Type B pancreatic cell (in vitro differentiated cells): ENCODE results near the gene PHF2. TPM values are rescaled to one million over a fixed set of nuclear protein-coding genes. Genes with fewer than 3 reads are reported as not detected.

Experiments
- DNase-seq: peaks from one replicate; pipeline ENCODE4 v3.0.0; 2021; ENCODE audit warnings: mixed read lengths; ENCODE audit not compliant: unreplicated experiment; ENCODE audit errors: extremely low spot score
- H3K27ac Mint-ChIP-seq: 2 replicates; pipeline ENCODE4 v1.8.0; 2021; ENCODE audit warnings: mild to moderate bottlenecking, mixed read lengths
- H3K27me3 Mint-ChIP-seq: 2 replicates; pipeline ENCODE4 v1.8.0; 2021; ENCODE audit warnings: mixed read lengths
- H3K36me3 Mint-ChIP-seq: 2 replicates; pipeline ENCODE4 v1.8.0; 2021; ENCODE audit warnings: mixed read lengths
- H3K4me1 Mint-ChIP-seq: one replicate; pipeline ENCODE4 v1.8.0; 2021; ENCODE audit warnings: mixed read lengths; ENCODE audit not compliant: unreplicated experiment
- H3K4me3 Mint-ChIP-seq: 2 replicates; pipeline ENCODE4 v1.8.0; 2021; ENCODE audit warnings: mild to moderate bottlenecking, mixed read lengths
- H3K9me3 Mint-ChIP-seq: 2 replicates; pipeline ENCODE4 v1.8.0; 2021; ENCODE audit warnings: mixed read lengths
- CTCF ChIP-seq: fragments of 200-600 bp; sonication (generic); conservative IDR thresholded peaks from 2 replicates; pipeline ENCODE4 v1.5.0; 2021; ENCODE audit warnings: antibody characterized with exemption, mild to moderate bottlenecking
- microRNA-seq: library from miRNA; unstranded; fragments of <30 nt; microRNA quantifications from one replicate; pipeline ENCODE4, GENCODE V29; 2020
- total RNA-seq: library from RNA; stranded (reverse); gene quantifications from 2 replicates; pipeline ENCODE4 v1.2.1, GENCODE V29; 2021; ENCODE audit warnings: low replicate concordance

The PHF2 gene
- total RNA-seq, 1 donor from 2014 or later = 34.7 TPM

GRCh38 chr9:93721417-93721965 is 145.1 kb downstream of the PHF2 start:
- Mint-ChIP-seq H3K9me3 (no peaks in the 10 kb centered on the region), H3K4me1 (no peaks in the 10 kb centered on the region), H3K27me3 (peaks cover 8% of the 10 kb centered on the region), H3K27ac (no peak overlapping the region), H3K4me3 (no peak overlapping the region), H3K36me3 (no peaks in the 10 kb centered on the region)
- TF ChIP-seq CTCF = no peak
- DNase-seq = no peak

- no peaks in the 10 kb centered on the region for H3K36me3 Mint-ChIP-seq
- H3K4me3 Mint-ChIP-seq = no peak overlapping the region
- H3K4me1 Mint-ChIP-seq = no peaks in the 10 kb centered on the region
- DNase-seq = no peak
- no peak overlapping the region for H3K27ac Mint-ChIP-seq
- H3K27me3 Mint-ChIP-seq = peaks cover 6% of the 10 kb centered on the region
- H3K9me3 Mint-ChIP-seq = no peaks in the 10 kb centered on the region
- no peak for TF ChIP-seq CTCF
Measured at GRCh38 chr9:93724852-93725251, 148.5 kb downstream of the PHF2 start.

GRCh38 chr9:93725382-93725781 is 149.0 kb downstream of the PHF2 start:
- Mint-ChIP-seq H3K9me3 (no peaks in the 10 kb centered on the region), H3K4me1 (no peaks in the 10 kb centered on the region), H3K27ac (no peak overlapping the region), H3K27me3 (peaks cover 6% of the 10 kb centered on the region), H3K36me3 (no peaks in the 10 kb centered on the region), H3K4me3 (no peak overlapping the region)
- no peak for DNase-seq
- no peak for TF ChIP-seq CTCF

- no peak for TF ChIP-seq CTCF
- H3K27me3 Mint-ChIP-seq = peaks cover 6% of the 10 kb centered on the region
- H3K9me3 Mint-ChIP-seq = no peaks in the 10 kb centered on the region
- no peak overlapping the region for H3K27ac Mint-ChIP-seq
- H3K4me1 Mint-ChIP-seq = no peaks in the 10 kb centered on the region
- no peak for DNase-seq
- no peaks in the 10 kb centered on the region for H3K36me3 Mint-ChIP-seq
- H3K4me3 Mint-ChIP-seq = no peak overlapping the region
Measured at GRCh38 chr9:93726147-93726546, 149.8 kb downstream of the PHF2 start.

Small RNAs within 50 kb of the gene (microRNA-seq; reads per million reads assigned to microRNA genes)
- gene MIR548AU = not detected

Other genes with a start within 250 kb of the PHF2 start
- gene FAM120A, start 124.9 kb upstream of the PHF2 start, total RNA-seq = 72.5 and 89.4 TPM in 2 replicates
- gene FAM120AOS, start 123.0 kb upstream of the PHF2 start, total RNA-seq = 42.1 and 46.7 TPM in 2 replicates